NK-92 (cell line): ENCODE results near the gene ZFX.
"Not testable (repeated sequence)": the region's sequence is repeated elsewhere in the genome, so short reads cannot be mapped to it uniquely, and the experiment has no call there.

Source experiments
- DNase-seq: peaks from one replicate; lab custom pipeline; 2025; ENCODE audit not compliant: unreplicated experiment; lab: John Stamatoyannopoulos, UW

Gene ZFX

GRCh38 chrX:24151513-24151912 lies 2.0 kb downstream of the ZFX start:
- DNase-seq = no peak

- no peak for DNase-seq
Observed at GRCh38 chrX:24153178-24153795, 3.8 kb downstream of the ZFX start.

DNA sequence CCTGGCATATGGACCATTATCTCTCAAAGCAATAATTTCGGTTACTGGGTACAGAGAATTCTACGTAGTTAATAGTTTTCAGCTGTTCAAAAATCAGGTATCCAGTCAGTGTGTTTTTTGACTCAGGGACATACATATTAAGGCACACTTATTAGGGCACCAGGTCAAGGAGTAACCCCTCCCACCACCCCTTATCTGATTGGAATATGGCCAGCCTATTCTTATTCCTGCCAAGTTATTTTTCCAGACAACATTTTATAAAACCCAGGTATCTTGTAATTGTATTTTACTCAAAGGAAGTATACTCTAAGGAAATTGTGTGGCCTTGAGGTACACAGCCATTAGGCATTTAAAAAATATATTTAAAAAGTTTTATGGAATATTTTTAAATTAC lies 4.3 kb downstream of the ZFX start:
- DNase-seq = no peak

- no peak for DNase-seq
Observed at GRCh38 chrX:24154490-24155034, 5.0 kb downstream of the ZFX start.

DNA sequence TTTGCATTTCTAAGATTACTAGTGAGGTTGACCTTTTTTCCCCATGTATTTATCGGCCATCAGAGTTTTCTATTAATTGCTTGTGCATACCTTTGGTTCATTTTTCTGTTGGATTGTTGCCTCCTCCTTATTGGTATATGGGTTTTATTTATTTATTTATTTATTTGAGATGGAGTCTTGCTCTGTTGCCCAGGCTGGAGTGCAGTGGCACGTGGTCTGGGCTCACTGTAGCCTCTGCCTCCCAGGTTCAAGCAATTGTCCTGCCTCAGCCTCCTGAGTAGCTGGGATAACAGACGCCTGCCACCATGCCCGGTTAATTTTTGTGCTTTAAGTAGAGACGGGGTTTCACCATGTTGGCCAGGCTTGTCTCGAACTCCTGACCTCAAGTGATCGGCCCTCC lies 6.2 kb downstream of the ZFX start:
- not testable (repeated sequence) for DNase-seq

- DNase-seq = no peak
Observed at GRCh38 chrX:24156177-24156576, 6.6 kb downstream of the ZFX start.

- DNase-seq = no peak
Observed at GRCh38 chrX:24158881-24159280, 9.4 kb downstream of the ZFX start.

GRCh38 chrX:24166078-24166477 lies 16.5 kb downstream of the ZFX start:
- DNase-seq = no peak

DNA sequence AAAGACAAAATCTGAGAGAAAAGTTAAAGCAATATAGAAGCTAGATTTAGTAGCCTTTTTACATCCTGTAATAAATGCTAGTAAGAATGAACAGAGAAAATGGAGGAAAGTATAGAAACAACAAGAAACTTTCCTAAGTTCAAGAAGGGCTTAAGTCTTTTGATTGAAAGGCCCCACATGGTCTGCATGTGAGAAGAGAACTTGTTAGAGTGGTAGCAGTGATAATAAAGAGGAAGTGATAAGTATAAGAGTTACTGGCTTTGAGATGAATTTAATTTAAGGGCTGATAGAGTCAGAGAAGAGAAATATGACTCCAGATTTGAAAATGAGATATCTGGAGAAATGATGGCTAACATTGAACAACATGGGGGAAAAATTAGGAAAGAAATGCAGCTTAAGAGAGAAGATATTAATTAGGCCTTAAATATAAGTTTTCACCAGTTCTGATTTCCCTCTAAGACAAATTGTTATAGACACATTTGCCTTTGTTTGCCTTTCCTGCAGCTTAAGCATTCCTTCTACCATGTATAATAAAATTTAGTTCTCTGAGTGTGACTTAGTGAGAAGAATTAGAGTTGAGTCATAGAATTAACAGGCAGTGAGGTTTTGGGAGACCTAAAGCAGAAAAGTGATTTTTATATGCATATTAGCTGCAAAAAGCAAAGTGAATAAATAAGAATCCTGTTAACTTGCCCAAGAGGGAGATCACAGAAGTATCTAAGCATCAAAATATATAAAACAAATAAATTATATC lies 18.4 kb downstream of the ZFX start:
- no peak for DNase-seq

DNA sequence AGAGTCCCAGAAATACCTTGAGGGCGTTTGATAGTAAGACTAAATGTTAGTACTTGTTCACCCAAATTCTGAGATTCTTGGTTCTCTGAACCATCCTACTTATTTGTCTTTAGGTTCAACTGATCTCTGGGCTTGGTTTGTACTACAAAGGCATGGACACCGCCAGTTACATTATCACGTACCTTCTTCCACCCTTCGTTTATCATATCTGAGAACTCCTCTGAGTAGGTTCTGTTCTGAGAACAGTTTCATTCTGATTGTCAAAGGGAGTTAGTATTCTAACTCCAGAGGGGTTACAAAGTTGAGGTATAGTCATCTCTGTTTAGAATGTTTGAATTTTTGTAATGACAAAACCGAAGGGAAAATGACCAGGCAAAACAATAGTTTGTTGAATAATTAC lies 19.3 kb downstream of the ZFX start:
- no peak for DNase-seq

- DNase-seq = no peak
Observed at GRCh38 chrX:24169211-24169610, 19.7 kb downstream of the ZFX start.

GRCh38 chrX:24173115-24173847 lies 23.8 kb downstream of the ZFX start:
- no peak for DNase-seq

DNA sequence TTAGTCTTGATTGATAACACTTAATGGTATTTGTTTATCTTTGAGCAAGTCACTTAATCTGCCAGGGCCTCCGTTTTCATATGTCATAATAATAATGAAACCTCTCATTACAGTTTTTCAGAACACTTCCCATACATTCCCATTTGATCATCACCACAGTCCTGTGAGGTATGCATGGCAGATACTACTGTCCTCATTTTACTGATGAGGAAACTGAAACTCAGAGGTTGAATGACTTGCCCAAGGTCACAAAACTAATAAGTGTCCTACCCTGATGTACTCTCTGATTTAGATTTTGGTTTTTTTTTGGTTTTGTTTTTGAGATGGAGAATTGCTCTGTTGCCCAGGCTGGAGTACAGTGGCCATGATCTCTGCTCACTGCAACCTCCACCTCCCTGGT lies 25.7 kb downstream of the ZFX start:
- no peak for DNase-seq

GRCh38 chrX:24178441-24178840 lies 28.9 kb downstream of the ZFX start:
- no peak for DNase-seq

DNA sequence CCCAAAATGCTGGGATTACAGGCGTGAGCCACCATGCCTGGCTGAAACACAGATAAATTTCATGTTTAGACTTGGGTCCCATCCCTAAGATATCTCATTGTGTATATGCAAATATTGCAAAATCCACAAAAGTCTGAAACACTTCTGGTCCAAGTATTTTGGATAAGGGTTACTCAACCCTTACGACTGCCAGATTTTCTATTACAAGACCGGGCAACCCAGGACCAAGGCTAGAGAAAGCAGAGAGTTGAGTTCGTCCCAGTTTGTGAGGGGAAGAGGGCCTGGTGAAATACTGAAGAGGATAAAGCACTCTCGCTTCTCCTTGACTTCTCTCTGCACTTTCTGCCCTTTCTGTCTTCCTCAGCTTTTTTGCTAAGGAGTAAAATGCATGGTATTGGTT lies 34.5 kb downstream of the ZFX start:
- DNase-seq = no peak

DNA sequence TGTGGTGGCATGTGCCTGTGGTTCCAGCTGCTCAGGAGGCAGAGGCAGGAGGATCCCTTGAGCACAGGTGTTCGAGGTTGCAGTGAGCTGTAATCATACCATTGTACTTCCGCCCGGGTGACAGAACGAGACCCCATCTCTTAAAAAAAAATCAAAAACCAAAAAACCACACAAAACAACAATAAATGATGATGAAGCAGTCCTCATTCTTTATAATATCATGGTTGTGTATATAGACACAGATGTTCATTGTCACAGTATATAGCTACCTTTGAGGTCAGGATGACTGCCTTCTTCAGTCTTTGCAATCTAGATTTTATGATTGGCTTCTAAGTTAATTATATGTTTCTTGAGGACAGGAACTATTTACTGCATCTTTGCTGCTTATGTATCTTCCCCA lies 37.0 kb downstream of the ZFX start:
- DNase-seq = no peak

DNA sequence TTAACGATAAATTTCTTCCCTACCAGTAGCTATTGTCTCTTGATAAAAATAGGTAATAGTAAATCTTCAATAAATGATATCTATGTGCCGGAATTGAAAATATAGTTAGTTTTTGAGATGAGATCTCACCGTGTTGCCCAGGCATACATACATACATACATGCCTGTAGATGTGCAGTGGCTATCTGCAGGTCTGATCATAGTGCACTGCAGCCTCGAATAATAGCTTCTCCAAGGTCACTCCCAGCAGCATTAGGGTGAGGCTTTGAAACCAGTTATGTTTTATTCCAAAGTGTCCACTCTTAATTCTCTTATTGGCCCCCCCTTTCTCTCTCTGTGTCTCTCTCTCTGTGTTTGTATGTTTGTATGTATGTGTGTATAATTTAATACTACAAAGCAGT lies 37.5 kb downstream of the ZFX start:
- no peak for DNase-seq

DNA sequence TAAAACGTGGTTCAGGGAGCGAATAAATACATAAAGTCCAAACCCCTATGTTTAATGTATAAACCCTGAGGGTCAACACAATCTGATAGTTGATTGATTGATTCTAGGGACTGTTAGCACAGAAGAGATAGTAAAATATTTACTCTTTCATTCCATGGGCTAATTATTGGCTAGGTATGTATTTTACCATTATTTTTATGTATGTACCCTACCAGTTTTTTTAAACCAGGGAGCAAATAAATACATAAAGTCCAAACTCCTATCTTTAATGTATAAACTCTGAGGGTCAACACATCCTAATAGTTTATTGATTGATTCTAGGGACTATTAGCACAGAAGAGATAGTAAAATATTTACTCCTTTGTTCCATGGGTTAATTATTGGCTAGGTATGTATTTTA lies 40.0 kb downstream of the ZFX start:
- no peak for DNase-seq

- no peak for DNase-seq
Observed at GRCh38 chrX:24190500-24191156, 41.1 kb downstream of the ZFX start.

GRCh38 chrX:24196509-24196908 lies 47.0 kb downstream of the ZFX start:
- DNase-seq = no peak

DNA sequence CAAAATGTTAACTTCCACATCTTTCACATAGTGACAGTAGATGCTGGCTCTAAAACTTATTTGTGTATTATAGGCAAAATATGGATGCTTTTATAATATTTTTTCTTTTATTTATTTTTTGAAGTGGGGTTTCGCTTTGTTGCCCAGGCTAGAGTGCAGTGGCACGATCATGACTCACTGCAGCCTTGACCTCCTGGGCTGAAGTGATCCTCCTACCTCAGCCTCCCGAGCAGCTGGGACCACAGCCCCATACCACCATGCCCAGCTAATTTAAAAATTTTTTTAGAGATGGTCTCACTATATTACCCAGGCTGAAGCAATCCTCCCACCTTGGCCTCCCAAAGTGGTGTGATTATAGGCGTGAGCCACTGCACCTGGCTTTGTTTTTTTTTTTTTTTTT lies 48.6 kb downstream of the ZFX start:
- DNase-seq = no peak

- DNase-seq = no peak
Observed at GRCh38 chrX:24200133-24200532, 50.6 kb downstream of the ZFX start.
